GM20000 (cell line): ENCODE measurements around the gene FHIT.

Experiments used
- DNase-seq: peaks from one replicate; pipeline ENCODE4 v3.0.0; 2012; ENCODE audit warnings: low spot score
- TF ChIP-seq, protein P1 (sequence below): IDR thresholded peaks from 2 replicates; pipeline ENCODE4 v1.5.1; 2012; ENCODE audit warnings: mild to moderate bottlenecking, control low read depth; ENCODE audit errors: extremely low read depth, missing control alignments

The FHIT gene

DNA sequence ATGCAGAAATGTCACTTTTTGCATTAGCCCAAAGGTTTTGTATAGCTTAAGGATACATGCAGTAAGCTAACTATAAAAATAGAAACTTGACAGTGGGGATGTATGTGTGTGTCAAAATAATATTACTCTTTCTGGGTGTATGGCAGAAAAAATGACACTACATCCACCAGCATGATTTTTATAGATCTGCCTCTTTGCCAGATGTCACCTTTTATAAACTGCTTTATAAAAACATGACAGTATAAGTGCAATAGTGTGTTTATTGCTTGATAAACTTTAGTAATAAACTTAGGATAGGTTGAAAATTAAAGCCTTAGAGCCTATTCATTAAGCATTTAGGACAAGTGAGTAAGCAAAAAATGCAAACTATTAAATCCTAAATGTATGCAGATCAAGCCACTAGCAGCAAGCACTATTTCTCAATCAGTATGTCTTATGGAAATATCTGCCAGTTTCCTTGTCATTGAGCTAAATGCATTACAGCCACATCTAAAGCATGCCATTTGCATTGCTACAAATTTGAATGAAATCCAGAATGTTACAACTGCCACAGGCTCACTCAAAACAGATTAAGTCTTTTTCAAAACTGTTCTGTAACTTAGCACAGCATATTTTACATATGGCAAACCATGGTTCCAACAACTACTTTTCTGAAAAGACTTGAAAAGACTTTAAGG lies 935.0 kb downstream of the FHIT start:
- TF ChIP-seq, protein P1, sequence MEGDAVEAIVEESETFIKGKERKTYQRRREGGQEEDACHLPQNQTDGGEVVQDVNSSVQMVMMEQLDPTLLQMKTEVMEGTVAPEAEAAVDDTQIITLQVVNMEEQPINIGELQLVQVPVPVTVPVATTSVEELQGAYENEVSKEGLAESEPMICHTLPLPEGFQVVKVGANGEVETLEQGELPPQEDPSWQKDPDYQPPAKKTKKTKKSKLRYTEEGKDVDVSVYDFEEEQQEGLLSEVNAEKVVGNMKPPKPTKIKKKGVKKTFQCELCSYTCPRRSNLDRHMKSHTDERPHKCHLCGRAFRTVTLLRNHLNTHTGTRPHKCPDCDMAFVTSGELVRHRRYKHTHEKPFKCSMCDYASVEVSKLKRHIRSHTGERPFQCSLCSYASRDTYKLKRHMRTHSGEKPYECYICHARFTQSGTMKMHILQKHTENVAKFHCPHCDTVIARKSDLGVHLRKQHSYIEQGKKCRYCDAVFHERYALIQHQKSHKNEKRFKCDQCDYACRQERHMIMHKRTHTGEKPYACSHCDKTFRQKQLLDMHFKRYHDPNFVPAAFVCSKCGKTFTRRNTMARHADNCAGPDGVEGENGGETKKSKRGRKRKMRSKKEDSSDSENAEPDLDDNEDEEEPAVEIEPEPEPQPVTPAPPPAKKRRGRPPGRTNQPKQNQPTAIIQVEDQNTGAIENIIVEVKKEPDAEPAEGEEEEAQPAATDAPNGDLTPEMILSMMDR = no peak
- no peak for DNase-seq

DNA sequence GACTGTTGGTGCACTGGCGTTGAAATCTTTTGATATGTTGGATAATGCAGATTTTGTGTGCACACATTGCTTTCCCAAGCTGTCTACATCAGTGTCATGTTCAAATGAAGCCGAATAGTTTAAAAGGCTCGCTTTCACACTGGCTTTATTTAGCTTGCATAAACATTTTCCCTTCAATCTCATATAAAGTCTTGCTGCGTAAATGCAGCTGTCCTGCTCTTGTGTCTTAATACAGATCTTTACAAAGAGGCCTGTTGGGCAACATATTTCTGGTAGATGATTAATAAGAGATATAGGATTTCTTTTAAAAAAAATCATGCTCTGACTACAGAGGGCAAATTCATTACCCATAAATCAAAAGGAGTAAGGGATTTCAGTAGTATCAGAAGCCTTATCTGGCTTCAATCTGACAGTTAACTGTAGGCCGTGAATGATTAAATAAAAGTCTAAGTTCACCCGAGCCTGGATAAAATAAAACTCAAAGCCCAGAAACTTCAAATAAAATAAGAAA lies 937.2 kb downstream of the FHIT start:
- no peak for DNase-seq

DNA sequence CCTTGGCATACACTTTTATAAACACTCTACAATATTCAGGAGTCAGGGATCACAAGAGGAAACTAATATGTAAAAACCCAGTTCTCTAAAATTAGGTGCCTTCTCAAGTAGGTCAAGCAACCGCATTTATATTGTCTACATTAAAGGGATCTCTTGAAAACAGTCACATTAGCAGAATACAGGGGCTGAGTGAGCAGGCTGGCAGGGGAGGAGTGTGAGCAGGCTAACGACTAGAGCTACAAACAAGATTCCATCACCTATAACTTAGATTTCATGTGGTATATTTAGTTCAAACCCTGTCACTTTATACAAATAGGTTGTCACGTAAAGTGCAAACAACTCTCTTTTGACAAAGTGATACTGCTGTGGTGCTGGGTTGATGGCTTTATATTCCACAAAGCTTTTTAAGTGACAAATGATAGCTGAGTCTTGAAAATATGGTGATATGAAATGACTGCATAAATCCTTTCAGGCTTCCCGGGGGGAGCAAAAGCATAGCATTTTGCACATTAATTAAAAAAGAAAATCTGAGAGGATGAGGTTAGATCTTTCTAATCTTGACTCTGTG lies 937.9 kb downstream of the FHIT start:
- no peak for DNase-seq
- TF ChIP-seq, protein P1 = no peak

More for the DNA sequence above, 937.2 kb downstream of the FHIT start:
- TF ChIP-seq, protein P1 = no peak

DNA sequence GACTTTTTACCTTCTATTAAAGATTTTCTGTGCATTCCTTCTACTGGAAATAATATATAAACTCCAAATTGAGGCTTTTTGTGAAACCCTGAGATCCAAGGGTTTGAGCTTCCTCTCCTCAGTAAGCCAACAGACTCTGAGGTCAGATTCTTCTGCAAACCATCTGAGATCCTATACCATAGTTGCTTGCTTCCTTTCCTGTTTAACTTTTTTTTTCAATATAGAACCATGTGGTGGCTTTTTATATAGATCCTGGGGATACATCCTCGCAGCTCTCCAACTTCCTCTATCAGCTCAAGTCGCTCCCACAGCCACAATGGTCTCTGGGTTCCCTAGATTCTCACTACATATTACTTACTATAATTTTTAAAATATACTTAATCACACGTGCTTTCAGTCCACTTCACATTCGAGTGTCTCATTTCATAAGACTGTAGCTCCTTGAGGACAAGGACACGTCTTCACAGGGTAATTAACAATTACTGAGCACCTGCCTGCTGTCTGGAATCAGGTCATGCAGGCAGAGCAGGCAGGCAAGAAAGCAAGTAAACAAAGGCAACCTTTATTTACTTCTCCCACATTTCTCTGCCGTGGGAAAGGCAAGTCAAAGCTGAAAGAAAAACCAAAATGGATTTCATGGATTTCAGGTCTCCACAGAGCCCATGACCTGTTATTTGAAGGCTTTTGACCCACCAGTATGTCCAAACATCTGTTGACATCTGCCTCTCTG lies 941.5 kb downstream of the FHIT start:
- DNase-seq = no peak
- TF ChIP-seq, protein P1 = no peak

DNA sequence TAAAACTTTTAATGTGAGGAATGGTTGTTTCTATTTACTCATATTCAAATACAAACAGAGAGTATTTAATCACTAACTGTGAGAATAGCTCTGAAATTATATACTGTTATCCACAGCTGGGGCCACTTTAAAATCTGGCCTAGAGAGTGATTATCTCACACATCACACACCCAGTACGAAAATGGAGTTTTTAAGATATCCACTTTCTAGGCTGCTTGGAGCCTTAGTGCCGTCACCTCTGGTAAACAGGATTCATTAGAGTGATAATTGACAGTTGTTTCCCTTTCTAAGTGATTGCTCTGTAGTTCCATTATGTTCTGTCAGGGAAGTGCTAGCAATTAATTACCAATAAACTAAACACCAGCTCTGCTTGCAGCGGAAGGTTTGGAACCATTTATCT lies 942.4 kb downstream of the FHIT start:
- DNase-seq = no peak
- TF ChIP-seq, protein P1 = no peak

DNA sequence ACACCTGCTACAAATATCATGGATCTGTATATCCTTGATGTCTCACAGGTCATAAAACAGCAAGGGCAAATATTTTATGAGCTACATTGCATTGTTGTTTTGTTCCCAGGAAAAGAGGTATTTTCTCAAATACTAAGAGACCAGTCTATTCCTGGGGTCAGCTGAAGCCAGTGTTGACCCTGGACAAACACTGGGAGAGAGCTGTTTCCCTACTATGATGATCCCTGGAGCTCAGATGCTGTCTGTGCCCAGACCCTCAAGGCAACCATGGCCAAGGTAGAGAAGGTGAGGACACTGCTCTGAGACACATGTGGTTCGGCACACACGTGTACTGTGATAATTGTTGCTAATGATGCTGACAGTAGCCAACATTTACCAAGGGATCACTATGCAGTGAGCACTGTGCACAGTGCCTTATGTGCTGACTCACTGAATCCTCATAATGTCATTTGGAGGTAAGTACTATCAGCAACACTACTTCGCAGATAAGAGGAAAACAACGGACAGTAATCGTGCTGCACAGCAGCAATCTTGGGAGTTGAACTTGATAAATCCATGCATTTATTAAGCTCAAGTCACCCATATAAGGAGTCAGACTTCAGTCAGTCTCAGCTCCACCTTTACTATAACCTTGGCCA lies 943.6 kb downstream of the FHIT start:
- DNase-seq = no peak
- TF ChIP-seq, protein P1 = no peak
